OCI-LY1 (cell line): ENCODE data around the gene ZC3H18.

Experiments used
- CTCF ChIP-seq: fragments of 200-600 bp; sonication (generic), shearing (Covaris generic); IDR thresholded peaks from 2 replicates; pipeline ENCODE4 v1.5.1; 2017; ENCODE audit warnings: mild to moderate bottlenecking, antibody characterized with exemption, low read length, moderate library complexity, mixed read lengths
- EZH2 ChIP-seq: fragments of 200-600 bp; sonication (generic), shearing (Covaris generic); IDR thresholded peaks from 2 replicates; pipeline ENCODE4 v1.8.0; 2017; ENCODE audit warnings: borderline replicate concordance, mixed run types, mild to moderate bottlenecking, antibody characterized with exemption, low read length, moderate library complexity, mixed read lengths

DNA sequence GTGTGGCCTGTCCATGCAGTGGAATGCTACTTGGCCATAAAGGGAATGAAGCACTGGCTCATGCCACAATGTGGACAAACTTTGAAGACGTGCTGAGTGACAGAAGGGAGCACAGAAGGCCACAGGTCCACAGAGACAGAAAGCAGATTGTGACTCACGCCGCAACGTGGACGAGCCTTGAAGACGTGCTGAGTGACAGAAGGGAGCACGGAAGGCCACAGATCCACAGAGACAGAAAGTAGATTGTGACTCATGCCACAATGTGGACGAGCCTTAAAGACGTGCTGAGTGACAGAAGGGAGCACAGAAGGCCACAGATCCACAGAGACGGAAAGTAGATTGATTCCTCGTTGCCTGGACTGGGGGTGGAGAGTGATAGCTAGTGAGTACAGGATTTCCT, 19.2 kb downstream of the ZC3H18 start:
- TF ChIP-seq CTCF (no peak), EZH2 (no peak)
